Measurements from ENCODE around the gene ACTL7A.

ACTL7A gene

GRCh38 chr9:108910914-108911313, 48.8 kb downstream of the ACTL7A start:
- DNase-seq (ENCODE audit: insufficient read length, low spot score) (no peak), FAIRE-seq (no peak)

- no peak for DNase-seq (ENCODE audit: insufficient read length, low spot score)
- no peak for FAIRE-seq
Measured at GRCh38 chr9:108911820-108912219, 49.8 kb downstream of the ACTL7A start.
